Endodermal cell (in vitro differentiated cells): ENCODE results near the gene AKAP6. TPM values are rescaled to one million over a fixed set of nuclear protein-coding genes. Genes with fewer than 3 reads are reported as not detected.

Experiments
- DNase-seq: peaks from one replicate; pipeline ENCODE4 v3.0.0-alpha.2; 2017
- H3K27ac ChIP-seq: 2 replicates; pipeline ENCODE4 v1.5.1; 2013; ENCODE audit warnings: mild to moderate bottlenecking, low read depth, low read length, moderate library complexity
- H3K27me3 ChIP-seq: 2 replicates; pipeline ENCODE4 v1.6.1; 2013; ENCODE audit warnings: mild to moderate bottlenecking, low read length, moderate library complexity; ENCODE audit not compliant: insufficient read depth, control insufficient read depth, poor library complexity, severe bottlenecking
- H3K36me3 ChIP-seq: 2 replicates; pipeline ENCODE4 v1.7.0; 2013; ENCODE audit warnings: mild to moderate bottlenecking, low read length, moderate library complexity; ENCODE audit not compliant: control insufficient read depth, insufficient read depth
- H3K4me1 ChIP-seq: one replicate; pipeline ENCODE4 v1.7.0; 2013; ENCODE audit warnings: low read length; ENCODE audit not compliant: control insufficient read depth, insufficient read depth
- H3K4me3 ChIP-seq: 2 replicates; pipeline ENCODE4 v1.5.1; 2013; ENCODE audit warnings: mild to moderate bottlenecking, low read length, moderate library complexity
- H3K9ac ChIP-seq: 2 replicates; pipeline ENCODE4 v1.6.1; 2013; ENCODE audit warnings: mild to moderate bottlenecking, low read length, moderate library complexity; ENCODE audit not compliant: poor library complexity, severe bottlenecking; ENCODE audit errors: extremely low read depth
- H3K9me3 ChIP-seq: 2 replicates; pipeline ENCODE4 v1.6.1; 2013; ENCODE audit warnings: mild to moderate bottlenecking, low read length, moderate library complexity; ENCODE audit not compliant: control insufficient read depth
- H3K27ac Mint-ChIP-seq: 2 replicates; pipeline ENCODE4 v1.8.0; 2020; ENCODE audit warnings: mixed read lengths
- H3K27me3 Mint-ChIP-seq: 2 replicates; pipeline ENCODE4 v1.8.0; 2021; ENCODE audit warnings: mild to moderate bottlenecking, mixed read lengths; ENCODE audit not compliant: insufficient read depth
- H3K36me3 Mint-ChIP-seq: 2 replicates; pipeline ENCODE4 v1.8.0; 2020; ENCODE audit warnings: low read depth, mixed read lengths
- H3K4me1 Mint-ChIP-seq: 2 replicates; pipeline ENCODE4 v1.8.0; 2020; ENCODE audit warnings: mixed read lengths
- H3K4me3 Mint-ChIP-seq: 2 replicates; pipeline ENCODE4 v1.8.0; 2020; ENCODE audit warnings: mild to moderate bottlenecking, moderate library complexity, mixed read lengths
- H3K9me3 Mint-ChIP-seq: 2 replicates; pipeline ENCODE4 v1.8.0; 2020; ENCODE audit warnings: mild to moderate bottlenecking, mixed read lengths
- CTCF ChIP-seq: fragments of 200-600 bp; sonication (generic); conservative IDR thresholded peaks from 2 replicates; pipeline ENCODE4 v1.5.0; 2021; ENCODE audit warnings: antibody characterized with exemption, mild to moderate bottlenecking
- WGBS, 2 experiments: methylation state at CpG; one replicate each; pipeline versions ENCODE4 v1.1.5 to v1.1.7; 2013; ENCODE audit warnings: missing lambda C conversion rate in 2 of 2, mixed read lengths in 1 of 2; ENCODE audit not compliant: insufficient coverage in 1 of 2, insufficient read length in 1 of 2; 5-methylcytosine and 5-hydroxymethylcytosine counted together
- total RNA-seq, 2 donors: library from RNA; stranded (reverse); fragmentation: NEBNext Ultra II Directional in 1 of 2; extraction: Animal tissue kit (Norgen Biotek cat#: 25700) in 1 of 2; gene quantifications; 2 replicates in 1 of 2; 3 replicates in 1 of 2; pipeline ENCODE4 v1.2.1, GENCODE V29; 2021

Gene AKAP6
- total RNA-seq, 2 donors from 2014 or later: 4.3 to 5.0 TPM

- Histone ChIP-seq H3K9me3 (no peaks in the 10 kb centered on the region), H3K36me3 (no peaks in the 10 kb centered on the region), H3K4me3 (no peak overlapping the region), H3K4me1 (no peaks in the 10 kb centered on the region), H3K27me3 (no peaks in the 10 kb centered on the region), H3K27ac (peak overlapping the region; percentile 54), H3K9ac (no peak overlapping the region)
- no peaks in the 10 kb centered on the region for H3K9me3 Mint-ChIP-seq
- no peak for TF ChIP-seq CTCF
- no peak overlapping the region for H3K27ac Mint-ChIP-seq
- no peak for DNase-seq
- 80 to 100% methylated on average over 1 to 3 of the region's 3 CpGs for WGBS, 2 experiments
- H3K4me1 Mint-ChIP-seq: no peaks in the 10 kb centered on the region
- no peak overlapping the region for H3K4me3 Mint-ChIP-seq
- H3K36me3 Mint-ChIP-seq: no peaks in the 10 kb centered on the region
- no peaks in the 10 kb centered on the region for H3K27me3 Mint-ChIP-seq
Measured at GRCh38 chr14:32693114-32693513, 364.0 kb downstream of the AKAP6 start.

- TF ChIP-seq CTCF: no peak
- no peak overlapping the region for H3K27ac ChIP-seq
- no peaks in the 10 kb centered on the region for H3K27me3 ChIP-seq
- DNase-seq: no peak
- H3K9me3 ChIP-seq: no peaks in the 10 kb centered on the region
- 76 to 81% methylated on average over 3 of the region's 3 CpGs for WGBS, 2 experiments
- Mint-ChIP-seq H3K9me3 (no peaks in the 10 kb centered on the region), H3K4me1 (no peaks in the 10 kb centered on the region), H3K27me3 (no peaks in the 10 kb centered on the region), H3K36me3 (no peaks in the 10 kb centered on the region), H3K4me3 (no peak overlapping the region), H3K27ac (no peak overlapping the region)
- H3K4me3 ChIP-seq: no peak overlapping the region
- no peaks in the 10 kb centered on the region for H3K4me1 ChIP-seq
- no peaks in the 10 kb centered on the region for H3K36me3 ChIP-seq
- H3K9ac ChIP-seq: no peak overlapping the region
Measured at GRCh38 chr14:32694795-32695449, 365.8 kb downstream of the AKAP6 start.

GRCh38 chr14:32696325-32697091 lies 367.4 kb downstream of the AKAP6 start:
- Histone ChIP-seq H3K27ac (no peak overlapping the region), H3K9me3 (no peaks in the 10 kb centered on the region), H3K27me3 (no peaks in the 10 kb centered on the region), H3K9ac (no peak overlapping the region), H3K4me1 (no peaks in the 10 kb centered on the region), H3K36me3 (no peaks in the 10 kb centered on the region), H3K4me3 (no peak overlapping the region)
- no peak for TF ChIP-seq CTCF
- H3K4me1 Mint-ChIP-seq: no peaks in the 10 kb centered on the region
- DNase-seq: no peak
- no peak overlapping the region for H3K4me3 Mint-ChIP-seq
- H3K9me3 Mint-ChIP-seq: no peaks in the 10 kb centered on the region
- 90 to 97% methylated on average over 2 to 3 of the region's 3 CpGs for WGBS, 2 experiments
- no peaks in the 10 kb centered on the region for H3K36me3 Mint-ChIP-seq
- no peak overlapping the region for H3K27ac Mint-ChIP-seq
- no peaks in the 10 kb centered on the region for H3K27me3 Mint-ChIP-seq
